K562 (cell line): ENCODE data around the gene TRIP6. TPM values are rescaled to one million over a fixed set of nuclear protein-coding genes. Genes with fewer than 3 reads are reported as not detected.

Source experiments
- ATAC-seq: fragments of 200-7000 bp; cut with Tn5 transposase; 3 replicates; pipeline ENCODE4 v1.9.1; 2020; ENCODE audit warnings: moderate library complexity
- BruUV-seq: library from RNA; stranded (reverse); fragments of 400-500 nt; replicated peaks from 2 replicates; lab custom pipeline; 2021; lab: Mats Ljungman, UMichigan
- CTCF ChIA-PET: fragments of 300-600 bp; formaldehyde crosslinking; extraction: SDS; loops from one replicate; lab custom pipeline; 2021; ENCODE audit warnings: low intra/inter-chr PET ratio; lab: Yijun Ruan, JAX
- POLR2A ChIA-PET: fragments of 300-600, 350-650 bp; sonication (Branson Sonifier 250); formaldehyde crosslinking; extraction: SDS; loops from one replicate; lab custom pipeline; 2021; ENCODE audit warnings: antibody characterized with exemption, inconsistent platforms; lab: Yijun Ruan, JAX
- DNase-seq, 4 experiments: peaks; one replicate each; pipeline versions ENCODE4 v3.0.0 to v3.0.0-alpha.2; 2011 to 2018; ENCODE audit warnings: low spot score in 3 of 4, mixed read lengths in 3 of 4; ENCODE audit errors: extremely low read depth in 1 of 4
- FAIRE-seq: peaks from 2 replicates; lab custom pipeline; 2011; peaks lifted over from hg19 to GRCh38; lab: Jason Lieb, UNC
- H2AFZ ChIP-seq: 2 replicates; pipeline ENCODE4 v1.6.0; 2011; ENCODE audit warnings: low read depth, low read length, control low read depth, inconsistent platforms
- H3K27ac ChIP-seq: fragments of 200-600 bp; 3 replicates; pipeline ENCODE4 v1.8.0; 2011; ENCODE audit warnings: low read depth, mild to moderate bottlenecking, control low read depth, inconsistent platforms, low read length, moderate library complexity, mixed read lengths; ENCODE audit errors: extremely low read depth
- H3K27me3 ChIP-seq, 2 experiments: fragments of 300-600 bp in 1 of 2; 2 replicates in 1 of 2; 3 replicates in 1 of 2; pipeline versions ENCODE4 v1.6.0 to v1.8.0; 2011; ENCODE audit warnings: inconsistent platforms in 2 of 2, low read length in 2 of 2, mild to moderate bottlenecking in 1 of 2, mixed read lengths in 1 of 2, moderate library complexity in 1 of 2; ENCODE audit not compliant: control insufficient read depth in 2 of 2, insufficient read depth in 2 of 2
- H3K36me3 ChIP-seq: fragments of 300-600 bp; 3 replicates; pipeline ENCODE4 v1.8.0; 2011; ENCODE audit warnings: mild to moderate bottlenecking, low read length, inconsistent platforms; ENCODE audit not compliant: control insufficient read depth, insufficient read depth
- H3K4me1 ChIP-seq, 2 experiments: fragments of 200-600 bp in 1 of 2; replicated peaks in 1 of 2; 2 replicates in 1 of 2; 3 replicates in 1 of 2; pipeline versions ENCODE4 v1.5.1 to v1.8.0; 2011; ENCODE audit warnings: inconsistent platforms in 2 of 2, low read length in 2 of 2, mild to moderate bottlenecking in 1 of 2, mixed read lengths in 1 of 2, moderate library complexity in 1 of 2; ENCODE audit not compliant: control insufficient read depth in 2 of 2, insufficient read depth in 2 of 2
- H3K4me2 ChIP-seq: 2 replicates; pipeline ENCODE4 v1.6.1; 2011; ENCODE audit warnings: low read length, control low read depth, inconsistent platforms, mixed read lengths; ENCODE audit not compliant: insufficient read depth
- H3K4me3 ChIP-seq: fragments of 200-600 bp; sonication (generic), shearing (Covaris generic); 2 replicates; pipeline ENCODE4 v1.5.1; 2016; ENCODE audit warnings: control low read depth, inconsistent platforms
- H3K79me2 ChIP-seq: fragments of 200-600 bp; 3 replicates; pipeline ENCODE4 v1.8.0; 2011; ENCODE audit warnings: low read length, inconsistent platforms; ENCODE audit not compliant: control insufficient read depth, insufficient read depth
- H3K9ac ChIP-seq, 2 experiments: 2 replicates each; pipeline versions ENCODE4 v1.6.0 to v1.6.1; 2011; ENCODE audit warnings: low read depth in 2 of 2, low read length in 2 of 2, control low read depth in 1 of 2, inconsistent platforms in 1 of 2, mild to moderate bottlenecking in 1 of 2, mixed read lengths in 1 of 2; ENCODE audit not compliant: insufficient read depth in 1 of 2
- H3K9me1 ChIP-seq: one replicate; pipeline ENCODE4 v1.6.0; 2011; ENCODE audit warnings: inconsistent platforms, mild to moderate bottlenecking, low read length, moderate library complexity; ENCODE audit not compliant: control insufficient read depth, insufficient read depth
- H3K9me3 ChIP-seq: replicated peaks from 2 replicates; pipeline ENCODE4 v1.5.1; 2011; ENCODE audit warnings: low read depth, low read length, inconsistent platforms; ENCODE audit not compliant: control insufficient read depth, insufficient read depth
- H4K20me1 ChIP-seq: replicated peaks from 2 replicates; pipeline ENCODE4 v1.6.1; 2011; ENCODE audit warnings: low read length, inconsistent platforms, mixed read lengths; ENCODE audit not compliant: control insufficient read depth, insufficient read depth
- FOXP4 ChIP-seq: sonication (generic); formaldehyde crosslinking; IDR thresholded peaks from 2 replicates; pipeline ENCODE4 v1.8.0; 2022; ENCODE audit warnings: mild to moderate bottlenecking, missing genetic modification reagents, borderline replicate concordance
- GABPB1 ChIP-seq: sonication (generic); formaldehyde crosslinking; IDR thresholded peaks from 2 replicates; pipeline ENCODE4 v1.8.0; 2022; ENCODE audit warnings: mild to moderate bottlenecking, missing genetic modification reagents
- HDGF ChIP-seq: fragments of 450-650 bp; IDR thresholded peaks from 2 replicates; pipeline ENCODE4 v1.6.1; 2016
- JUND ChIP-seq, 2 experiments: IDR thresholded peaks; 2 replicates in 1 of 2; 3 replicates in 1 of 2; pipeline ENCODE4 v1.6.1; 2011; ENCODE audit warnings: borderline replicate concordance in 2 of 2, low read depth in 2 of 2, low read length in 2 of 2, improper control_type of control experiment in 1 of 2, missing biosample characterization in 1 of 2, missing genetic modification characterization in 1 of 2, missing genetic modification reagents in 1 of 2
- KLF10 ChIP-seq: fragments of 250-450 bp; sonication (Bioruptor Pico); IDR thresholded peaks from 2 replicates; pipeline ENCODE4 v1.6.1; 2021; ENCODE audit warnings: matching md5 sums
- MTF1 ChIP-seq: fragments of 250-450 bp; sonication (Bioruptor Pico); IDR thresholded peaks from 2 replicates; pipeline ENCODE4 v1.9.0; 2021; ENCODE audit warnings: moderate library complexity, mild to moderate bottlenecking, inconsistent platforms, borderline replicate concordance
- MYNN ChIP-seq, 2 experiments: sonication (generic); formaldehyde crosslinking in 1 of 2; IDR thresholded peaks; 2 replicates each; pipeline versions ENCODE4 v1.5.0 to v1.6.1; 2016 to 2020; ENCODE audit warnings: antibody characterized with exemption in 1 of 2, missing genetic modification reagents in 1 of 2
- NR0B1 ChIP-seq: fragments of 450-650 bp; IDR thresholded peaks from one replicate; pipeline ENCODE4 v1.6.1; 2018; ENCODE audit warnings: mild to moderate bottlenecking, moderate library complexity; ENCODE audit not compliant: partially characterized antibody
- PCBP2 ChIP-seq: fragments of 200-400 bp; formaldehyde crosslinking; IDR thresholded peaks from 2 replicates; pipeline ENCODE4 v1.6.1; 2018; ENCODE audit warnings: low read length, low read depth, mild to moderate bottlenecking, moderate library complexity; ENCODE audit not compliant: poor library complexity, severe bottlenecking
- PREB ChIP-seq: sonication (generic); formaldehyde crosslinking; IDR thresholded peaks from 2 replicates; pipeline ENCODE4 v1.8.1; 2023; ENCODE audit warnings: mild to moderate bottlenecking, missing genetic modification reagents
- PRPF4 ChIP-seq: fragments of 200-400 bp; formaldehyde crosslinking; IDR thresholded peaks from one replicate; pipeline ENCODE4 v1.6.1; 2017; ENCODE audit warnings: low read length, low read depth, mild to moderate bottlenecking; ENCODE audit not compliant: insufficient read depth, poor library complexity, severe bottlenecking
- ZNF347 ChIP-seq: fragments of 450-650 bp; formaldehyde crosslinking; IDR thresholded peaks from 2 replicates; pipeline ENCODE4 v1.4.0; 2020; ENCODE audit warnings: low read depth, mild to moderate bottlenecking, moderate library complexity
- ZNF655 ChIP-seq: fragments of 250-450 bp; sonication (Bioruptor Pico); IDR thresholded peaks from 2 replicates; pipeline ENCODE4 v1.5.0; 2021
- whole genome bisulfite sequencing: fragments of 100-300 bp; shearing (Covaris generic); methylation state at CpG from one replicate; pipeline ENCODE4 v1.1.6; 2016; ENCODE audit warnings: low coverage, mixed read lengths; ENCODE audit not compliant: insufficient coverage; ENCODE audit errors: missing lambda C conversion rate; 5-methylcytosine and 5-hydroxymethylcytosine counted together
- in situ Hi-C: fragments of 300-500 bp; cut with MboI; formaldehyde crosslinking; loops from 4 replicates; pipeline ENCODE4 v1.15.0; 2018; ENCODE audit warnings: inconsistent platforms, mixed read lengths
- intact Hi-C: fragments of 100-400 bp; cut with micrococcal nuclease; formaldehyde crosslinking; loops from 2 replicates; pipeline ENCODE4 v1.14.2; 2022
- polyA plus RNA-seq, 8 experiments: library from polyadenylated mRNA; depleted of rRNA in 4 of 8; stranded (reverse) in 5 of 8; unstranded in 3 of 8; fragments of >200 nt; fragmentation: Nextera tagmentation in 2 of 8; fragmentation: Illumina TruSeq in 1 of 8; extraction: Ambion mirVana in 2 of 8; extraction: Trizol in 1 of 8; gene quantifications; 2 replicates each; pipeline versions ENCODE4 v1.2.1 to v1.2.3, GENCODE V29; 2011 to 2014; ENCODE audit warnings: inconsistent platforms in 1 of 8, missing spikeins in 1 of 8
- total RNA-seq, 7 experiments: library from RNA; depleted of rRNA in 6 of 7; stranded (reverse); fragments of >200 nt in 6 of 7; fragmentation: Illumina TruSeq in 2 of 7; extraction: Trizol in 2 of 7; gene quantifications; 2 replicates each; pipeline versions ENCODE4 v1.2.1 to v1.2.3, GENCODE V29; 2011 to 2021; ENCODE audit warnings: low replicate concordance in 1 of 7

TRIP6 gene
- total and polyA plus RNA-seq, 9 of the 15 experiments (the other 6 are each of a cell fraction or from before 2014, with no cell fraction given) = 5.9 to 141 (median 54.0) TPM

GRCh38 chr7:100825751-100826513 lies 41.3 kb upstream of the TRIP6 start:
- Histone ChIP-seq H3K9me3 (no peaks in the 10 kb centered on the region), H3K27ac (peak overlapping the region; percentile 60), H3K9me1 (peaks cover 4% of the 10 kb centered on the region), H3K27me3 (no peaks in the 10 kb centered on the region), H3K4me3 (peak overlapping the region; percentile 71), H2AFZ (peak overlapping the region; percentile 67), H3K36me3 (peaks cover 37% of the 10 kb centered on the region; the same call in 2 of the 3 replicates), H3K4me1 (peaks cover 17 to 64% of the 10 kb centered on the region in 2 experiments; a peak in 4 of 5 replicates), H3K9ac (peak overlapping the region; percentile 61 to 88), H3K79me2 (peaks cover 55% of the 10 kb centered on the region), H4K20me1 (peaks cover 9% of the 10 kb centered on the region; the same call in 1 of the 2 replicates), H3K4me2 (peak overlapping the region; percentile 98)
- no TSS peak for BruUV-seq
- peak; percentile 82 for FAIRE-seq
- ATAC-seq = peak; percentile 57
- DNase-seq = peak; percentile 43 to 86 (median 66)
- in situ Hi-C loops = no loop called here
- CTCF ChIA-PET = interaction anchor here (0.8 to 1.4 kb wide), 2 partner anchors 27 to 121 kb away, joined by 4 to 5 read pairs; no protein-coding TSS in a partner anchor
- intact Hi-C loops = loop anchor here (1.0 kb wide), 1 partner anchor 24 kb away; no protein-coding TSS in a partner anchor
- POLR2A ChIA-PET = interaction anchor here (0.6 to 1.6 kb wide), 8 partner anchors 10 to 241 kb away, joined by 3 to 9 read pairs (median 4); no protein-coding TSS in a partner anchor
- 0% methylated on average over 16 of the region's 17 CpGs for WGBS
- TF ChIP-seq PREB (CRISPR knock-in tag) = 0 out of 2 replicates have a peak, but pooled peaks have one; percentile 56
- no peak for TF ChIP-seq GABPB1 (CRISPR knock-in tag)
- TF ChIP-seq MTF1 = 0 out of 2 replicates have a peak, but pooled peaks have one; percentile 52
- no peak for TF ChIP-seq NR0B1
- no peak for TF ChIP-seq PCBP2
- no peak for TF ChIP-seq ZNF347 (CRISPR knock-in tag)
- no peak for TF ChIP-seq FOXP4 (CRISPR knock-in tag)
- peak; percentile 24; the same call in 1 of the 2 replicates for TF ChIP-seq JUND (IDR thresholded peaks at IDR 0.05; ENCODE audit: borderline replicate concordance, low read depth, low read length)
- peak; percentile 17; the same call in 1 of the 3 replicates for TF ChIP-seq JUND (tag; IDR thresholded peaks at IDR 0.05; ENCODE audit: borderline replicate concordance, low read depth, low read length)
- TF ChIP-seq PRPF4 = no peak
- TF ChIP-seq MYNN (IDR thresholded peaks at IDR 0.05) = 0 out of 2 replicates have a peak, but pooled peaks have one; percentile 66
- no peak for TF ChIP-seq MYNN (CRISPR knock-in tag; IDR thresholded peaks at IDR 0.05)
- TF ChIP-seq HDGF = 0 out of 2 replicates have a peak, but pooled peaks have one; percentile 83
- no peak for TF ChIP-seq ZNF655 (CRISPR knock-in tag)
- no peak for TF ChIP-seq KLF10 (CRISPR knock-in tag)
